Measurements from ENCODE around the gene CADM1.

GRCh38 chr11:115208808-115209259 is 295.4 kb downstream of the CADM1 start:
- TF ChIP-seq CTCF (IDR thresholded peaks at IDR 0.05; ENCODE audit: borderline replicate concordance, extremely low read depth, low read length, poor library complexity, severe bottlenecking) (no peak), EZH2 (IDR thresholded peaks at IDR 0.05; ENCODE audit: borderline replicate concordance, low read depth, low read length, severe bottlenecking) (no peak)

Data from DND-41 (cell line).